Mucosa of descending colon (tissue), 3 donors: Measurements from ENCODE around the gene SOX5. TPM values are rescaled to one million over a fixed set of nuclear protein-coding genes. Genes with fewer than 3 reads are reported as not detected.

Experiments
- ATAC-seq: fragments of 200-7000 bp; cut with Tn5 transposase; one replicate; pipeline ENCODE4 v1.9.1; 2020; ENCODE audit warnings: mild to moderate bottlenecking, moderate library complexity
- DNase-seq, 3 donors: peaks; one replicate each; pipeline ENCODE4 v3.0.0-alpha.2; 2020
- H3K36me3 ChIP-seq: fragments of 200-600 bp; one replicate; pipeline ENCODE4 v1.8.0; 2021; ENCODE audit warnings: low read depth, mild to moderate bottlenecking
- H3K4me1 ChIP-seq: fragments of 200-600 bp; one replicate; pipeline ENCODE4 v1.8.0; 2021; ENCODE audit warnings: low read depth, mild to moderate bottlenecking
- H3K4me3 ChIP-seq: fragments of 200-600 bp; one replicate; pipeline ENCODE4 v1.8.0; 2021; ENCODE audit warnings: mild to moderate bottlenecking
- H3K9me3 ChIP-seq: fragments of 200-600 bp; one replicate; pipeline ENCODE4 v1.8.0; 2021; ENCODE audit warnings: mild to moderate bottlenecking
- intact Hi-C, 2 donors: fragments of 100-400 bp; cut with DNase I in 1 of 2; cut with micrococcal nuclease in 1 of 2; formaldehyde crosslinking; loops; one replicate each; pipeline versions ENCODE4 v1.11.0 to v1.11.1; 2022; cut with DNase I, micrococcal nuclease
- total RNA-seq, 3 donors: library from RNA; stranded (reverse); fragmentation: NEBNext Ultra II Directional in 2 of 3; extraction: Animal tissue kit (Norgen Biotek cat#: 25700) in 2 of 3; gene quantifications; one replicate each; pipeline versions ENCODE4 v1.2.1 to v1.2.4, GENCODE V29; 2021 to 2023
- TF ChIP-seq, protein P1 (sequence below): fragments of 200-600 bp; IDR thresholded peaks from one replicate; pipeline ENCODE4 v1.8.0; 2022; ENCODE audit warnings: antibody characterized with exemption, mild to moderate bottlenecking
- donor health status: DM: no; HTN: no; CAD: no; lungs with moderate emphysema.
- donor health status: DM: no; HTN: no; CAD: no.
- donor health status: DM: no; HTN: yes; CAD: no.

Gene SOX5
- total RNA-seq, 3 donors from 2014 or later = 2.8 to 13.0 (median 3.3) TPM

DNA sequence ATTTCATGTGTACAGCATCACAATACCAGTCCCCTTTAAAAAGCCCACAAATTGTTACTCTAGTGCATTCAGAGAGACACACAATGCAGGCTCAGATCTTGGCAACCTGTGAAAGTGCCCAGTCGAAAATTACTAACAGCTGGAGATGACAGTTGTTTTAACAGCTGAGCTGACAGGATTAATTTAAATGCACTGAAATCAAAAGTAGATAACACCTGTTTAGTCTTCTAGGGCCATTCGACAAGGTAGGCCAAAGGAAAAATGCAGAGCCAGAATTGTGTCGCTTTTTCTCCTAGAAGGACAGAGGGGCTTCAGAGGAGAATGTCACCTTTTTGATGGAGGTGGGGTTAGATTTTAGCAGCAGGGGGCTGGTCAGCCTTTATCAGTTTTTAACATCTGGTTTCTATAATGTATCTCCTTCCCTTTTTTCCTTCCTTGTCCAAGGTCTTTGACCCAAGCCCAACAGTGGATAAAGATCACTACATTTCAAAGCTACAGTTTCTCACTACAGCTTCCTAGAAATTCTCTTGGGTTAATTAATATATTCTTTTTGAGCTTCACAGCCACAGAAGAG is 139.1 kb downstream of the SOX5 start:
- no peaks in the 10 kb centered on the region for H3K9me3 ChIP-seq
- intact Hi-C loops = no loop called here
- TF ChIP-seq, protein P1, sequence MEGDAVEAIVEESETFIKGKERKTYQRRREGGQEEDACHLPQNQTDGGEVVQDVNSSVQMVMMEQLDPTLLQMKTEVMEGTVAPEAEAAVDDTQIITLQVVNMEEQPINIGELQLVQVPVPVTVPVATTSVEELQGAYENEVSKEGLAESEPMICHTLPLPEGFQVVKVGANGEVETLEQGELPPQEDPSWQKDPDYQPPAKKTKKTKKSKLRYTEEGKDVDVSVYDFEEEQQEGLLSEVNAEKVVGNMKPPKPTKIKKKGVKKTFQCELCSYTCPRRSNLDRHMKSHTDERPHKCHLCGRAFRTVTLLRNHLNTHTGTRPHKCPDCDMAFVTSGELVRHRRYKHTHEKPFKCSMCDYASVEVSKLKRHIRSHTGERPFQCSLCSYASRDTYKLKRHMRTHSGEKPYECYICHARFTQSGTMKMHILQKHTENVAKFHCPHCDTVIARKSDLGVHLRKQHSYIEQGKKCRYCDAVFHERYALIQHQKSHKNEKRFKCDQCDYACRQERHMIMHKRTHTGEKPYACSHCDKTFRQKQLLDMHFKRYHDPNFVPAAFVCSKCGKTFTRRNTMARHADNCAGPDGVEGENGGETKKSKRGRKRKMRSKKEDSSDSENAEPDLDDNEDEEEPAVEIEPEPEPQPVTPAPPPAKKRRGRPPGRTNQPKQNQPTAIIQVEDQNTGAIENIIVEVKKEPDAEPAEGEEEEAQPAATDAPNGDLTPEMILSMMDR = no peak
- H3K36me3 ChIP-seq = no peaks in the 10 kb centered on the region
- DNase-seq = no peak
- no peak for ATAC-seq
- H3K4me3 ChIP-seq = no peak overlapping the region
- no peaks in the 10 kb centered on the region for H3K4me1 ChIP-seq

DNA sequence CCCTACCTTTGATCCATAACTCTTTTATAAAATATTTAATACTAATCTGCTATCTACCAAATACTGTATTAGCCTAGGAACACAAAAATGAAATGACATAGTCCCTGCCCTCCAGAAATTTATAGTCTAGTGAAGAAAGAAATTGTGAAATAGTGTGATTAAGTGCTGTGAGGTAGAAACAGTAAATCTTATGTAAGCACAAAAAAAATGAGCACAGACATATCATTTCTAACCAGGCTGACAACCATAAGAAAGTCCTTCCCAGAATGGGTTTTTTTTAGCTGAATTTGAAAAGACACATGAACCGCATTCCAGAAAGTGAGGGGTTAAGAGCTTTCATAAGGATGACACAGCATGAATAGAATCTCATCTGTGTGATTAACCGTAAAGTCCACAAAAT is 145.9 kb downstream of the SOX5 start:
- Histone ChIP-seq H3K4me3 (no peak overlapping the region), H3K4me1 (no peaks in the 10 kb centered on the region), H3K9me3 (no peaks in the 10 kb centered on the region), H3K36me3 (no peaks in the 10 kb centered on the region)
- DNase-seq (no peak), ATAC-seq (no peak)
- TF ChIP-seq, protein P1 = no peak
- intact Hi-C loops = no loop called here

GRCh38 chr12:23795494-23795893 is 154.0 kb downstream of the SOX5 start:
- Histone ChIP-seq H3K4me3 (no peak overlapping the region), H3K36me3 (no peaks in the 10 kb centered on the region), H3K4me1 (no peaks in the 10 kb centered on the region), H3K9me3 (no peaks in the 10 kb centered on the region)
- ATAC-seq (no peak), DNase-seq (no peak)
- intact Hi-C loops = no loop called here
- TF ChIP-seq, protein P1 = no peak

DNA sequence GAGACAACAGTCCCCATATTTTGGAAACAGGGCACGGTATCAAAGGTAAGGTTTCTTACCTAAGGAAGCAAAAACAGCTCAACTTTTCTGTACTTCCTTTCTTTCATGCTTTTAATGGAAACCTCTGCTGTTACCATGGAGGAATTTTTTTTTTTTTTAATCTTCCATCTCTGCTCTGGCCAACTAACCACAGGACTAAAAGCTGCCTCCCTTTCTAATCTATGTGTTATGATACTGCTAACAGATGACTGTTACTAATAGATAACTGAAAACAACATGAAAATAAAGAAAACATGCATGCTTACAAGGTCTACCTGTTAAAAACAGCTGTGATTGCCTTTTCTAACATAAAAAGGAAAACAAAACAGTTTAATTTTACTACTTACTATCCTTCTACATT is 168.4 kb downstream of the SOX5 start:
- no peak for DNase-seq
- no peak for ATAC-seq
- intact Hi-C loops = no loop called here
- TF ChIP-seq, protein P1 = no peak
- no peaks in the 10 kb centered on the region for H3K36me3 ChIP-seq
- H3K4me3 ChIP-seq = no peak overlapping the region
- H3K9me3 ChIP-seq = no peaks in the 10 kb centered on the region
- no peaks in the 10 kb centered on the region for H3K4me1 ChIP-seq

DNA sequence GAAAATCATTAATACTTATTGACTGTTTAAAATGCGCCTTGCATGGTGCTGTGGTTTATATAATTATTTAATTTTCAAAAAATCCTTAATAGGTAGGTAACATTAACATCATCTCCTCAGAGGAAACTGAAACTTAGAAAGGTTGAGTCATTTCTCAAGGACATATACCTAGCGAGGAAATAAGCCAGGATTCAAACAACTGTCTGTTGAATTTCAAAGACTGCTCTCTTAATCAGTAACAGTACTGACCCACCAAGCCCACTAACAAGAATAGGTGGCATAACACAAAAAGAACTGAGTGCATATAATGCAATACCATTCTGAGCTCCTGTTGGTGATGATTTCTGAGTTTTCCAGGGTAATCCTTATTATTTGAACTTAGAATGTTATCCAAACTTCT is 174.3 kb downstream of the SOX5 start:
- intact Hi-C loops = no loop called here
- Histone ChIP-seq H3K4me1 (no peaks in the 10 kb centered on the region), H3K9me3 (no peaks in the 10 kb centered on the region), H3K36me3 (no peaks in the 10 kb centered on the region), H3K4me3 (no peak overlapping the region)
- TF ChIP-seq, protein P1 = no peak
- ATAC-seq (no peak), DNase-seq (no peak)
